Measurements from ENCODE around the gene NAGS.

DNA sequence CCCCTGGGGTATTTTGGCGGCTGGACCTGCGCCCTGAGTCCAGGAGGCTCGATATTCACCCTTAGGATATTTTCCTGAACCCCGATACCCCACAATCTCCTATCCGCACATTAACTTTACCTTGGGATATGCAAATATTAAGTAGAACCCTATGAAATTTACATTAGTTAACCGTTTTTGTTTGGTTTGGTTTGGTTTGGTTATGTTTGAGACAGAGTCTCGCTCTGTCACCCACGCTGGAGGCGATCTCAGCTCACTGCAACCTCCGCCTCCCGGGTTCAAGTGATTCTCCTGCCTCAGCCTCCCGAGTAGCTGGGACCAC is 9.3 kb upstream of the NAGS start:
- TF ChIP-seq POLR2A (IDR thresholded peaks at IDR 0.05; ENCODE audit: low read length) (no peak), GATA1 (IDR thresholded peaks at IDR 0.05; ENCODE audit: low read depth, low read length) (no peak)

All from erythroblast (primary cell).